DMS153 treated with DMSO at 0.1 percent for 48 hours (cell line): Measurements from ENCODE around the gene RTN4IP1.

ENCODE experiments used
- DNase-seq: peaks from one replicate; lab custom pipeline; 2025; ENCODE audit not compliant: unreplicated experiment; lab: John Stamatoyannopoulos, UW

RTN4IP1 gene, protein sequence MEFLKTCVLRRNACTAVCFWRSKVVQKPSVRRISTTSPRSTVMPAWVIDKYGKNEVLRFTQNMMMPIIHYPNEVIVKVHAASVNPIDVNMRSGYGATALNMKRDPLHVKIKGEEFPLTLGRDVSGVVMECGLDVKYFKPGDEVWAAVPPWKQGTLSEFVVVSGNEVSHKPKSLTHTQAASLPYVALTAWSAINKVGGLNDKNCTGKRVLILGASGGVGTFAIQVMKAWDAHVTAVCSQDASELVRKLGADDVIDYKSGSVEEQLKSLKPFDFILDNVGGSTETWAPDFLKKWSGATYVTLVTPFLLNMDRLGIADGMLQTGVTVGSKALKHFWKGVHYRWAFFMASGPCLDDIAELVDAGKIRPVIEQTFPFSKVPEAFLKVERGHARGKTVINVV

GRCh38 chr6:106629103-106629858, at the start of gene RTN4IP1, which contains the start of gene QRSL1:
Gene RTN4IP1 (minus strand): TSS chr6:106629498. CDS start chr6:106629021, 477 bp downstream.
Gene QRSL1 (plus strand): TSS chr6:106629578. CDS start chr6:106629682, 104 bp downstream.
- DNase-seq = peak; percentile 84

GRCh38 chr6:106677282-106677681, 48.0 kb upstream of the RTN4IP1 start:
- DNase-seq = no peak

DNA sequence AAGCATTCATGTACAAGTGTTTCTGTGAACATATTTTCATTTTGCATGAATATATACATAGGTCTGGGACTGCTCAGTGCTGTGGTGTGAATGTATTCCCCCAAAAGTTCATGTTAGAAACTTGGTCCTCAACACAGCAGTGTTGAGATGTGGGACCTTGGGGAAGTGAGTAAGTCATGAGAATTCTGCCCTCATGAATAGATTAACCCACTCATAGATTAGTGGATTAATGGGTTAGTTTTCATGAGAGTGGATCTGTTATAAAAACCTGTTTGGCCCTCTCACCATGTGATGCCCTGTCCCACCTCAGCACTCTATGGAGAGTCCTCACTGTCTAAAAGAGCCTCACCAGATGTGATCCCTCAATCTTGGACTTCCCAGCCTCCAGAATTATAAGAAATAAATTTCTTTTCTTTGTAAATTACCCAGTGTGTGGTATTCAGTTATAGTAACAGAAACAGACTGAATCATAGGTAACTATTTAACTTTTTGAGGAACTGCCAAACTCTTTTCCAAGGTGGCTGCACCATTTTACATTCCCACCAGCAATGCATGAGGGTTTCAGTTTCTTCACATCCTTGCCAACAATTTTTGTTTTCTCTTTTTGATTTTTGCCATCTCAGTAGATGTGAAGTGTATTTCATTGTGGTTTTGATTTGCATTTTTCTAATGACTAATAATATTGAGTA, 45.4 kb upstream of the RTN4IP1 start:
- DNase-seq = no peak

GRCh38 chr6:106671651-106672050, 42.4 kb upstream of the RTN4IP1 start:
- no peak for DNase-seq

GRCh38 chr6:106670236-106670635, 40.9 kb upstream of the RTN4IP1 start:
- no peak for DNase-seq

GRCh38 chr6:106667022-106667402, 37.7 kb upstream of the RTN4IP1 start:
- no peak for DNase-seq

GRCh38 chr6:106666282-106667021, 37.2 kb upstream of the RTN4IP1 start:
- DNase-seq = no peak

DNA sequence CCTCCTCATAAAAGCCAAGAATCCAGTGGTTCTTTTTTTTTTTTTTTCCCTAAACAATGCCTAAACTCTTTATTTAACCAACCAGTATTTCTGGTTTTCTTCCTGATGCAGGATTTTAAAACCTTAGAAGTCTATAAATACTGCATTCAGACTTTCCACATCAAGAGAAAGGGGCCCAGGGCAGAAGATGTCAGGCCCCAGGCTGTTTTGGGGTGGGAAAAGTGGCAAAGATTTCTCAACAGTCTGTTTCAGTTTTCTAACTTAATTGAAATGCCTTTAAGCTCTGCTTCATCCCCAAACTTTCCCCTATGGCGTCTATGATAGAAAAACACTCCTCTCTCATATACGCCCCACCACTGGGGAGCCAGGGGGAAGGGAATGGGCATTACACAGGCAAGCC, 33.2 kb upstream of the RTN4IP1 start:
- no peak for DNase-seq

DNA sequence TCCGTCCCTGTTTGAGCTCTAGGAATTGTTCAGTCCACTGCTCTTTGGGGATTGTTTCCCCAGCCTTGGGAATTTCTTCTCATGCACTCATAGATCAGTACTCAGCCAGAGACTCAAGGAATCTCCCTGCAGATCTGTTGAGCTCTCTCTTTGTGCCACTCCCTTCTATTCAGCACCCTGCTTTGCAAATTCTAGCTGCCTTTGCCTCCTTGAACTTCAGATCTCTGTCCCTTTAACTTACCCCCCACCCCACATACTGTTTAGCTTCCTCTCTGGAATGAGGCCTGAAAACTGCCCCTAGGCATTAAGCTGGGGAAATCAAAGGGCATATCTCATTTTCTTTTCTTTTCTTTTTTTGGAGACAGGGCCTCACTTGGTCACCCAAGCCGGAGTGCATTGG, 30.6 kb upstream of the RTN4IP1 start:
- DNase-seq = no peak

- DNase-seq = no peak
Observed at GRCh38 chr6:106658469-106658868, 29.2 kb upstream of the RTN4IP1 start.

GRCh38 chr6:106648651-106649308, 19.5 kb upstream of the RTN4IP1 start:
- DNase-seq = no peak

DNA sequence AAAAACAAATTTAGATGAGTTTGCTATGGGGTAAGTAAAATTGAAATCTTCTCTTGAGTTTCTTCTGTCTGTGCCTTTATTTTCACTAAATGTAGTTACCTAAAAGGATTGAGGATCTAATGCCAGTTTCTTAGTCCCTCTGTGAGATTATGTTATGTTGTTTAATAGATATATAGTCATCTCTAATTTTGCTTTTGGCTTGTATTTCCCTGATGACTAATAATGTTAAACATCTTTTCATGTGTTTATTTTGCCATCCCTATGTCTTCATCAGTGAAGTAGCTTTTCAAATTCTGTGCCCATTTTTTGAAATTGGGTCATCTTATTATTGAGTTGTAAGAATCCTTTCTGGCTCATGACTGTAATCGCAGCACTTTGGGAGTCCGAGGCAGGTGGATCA, 13.8 kb upstream of the RTN4IP1 start:
- no peak for DNase-seq

- DNase-seq = no peak
Observed at GRCh38 chr6:106642476-106642875, 13.2 kb upstream of the RTN4IP1 start.

DNA sequence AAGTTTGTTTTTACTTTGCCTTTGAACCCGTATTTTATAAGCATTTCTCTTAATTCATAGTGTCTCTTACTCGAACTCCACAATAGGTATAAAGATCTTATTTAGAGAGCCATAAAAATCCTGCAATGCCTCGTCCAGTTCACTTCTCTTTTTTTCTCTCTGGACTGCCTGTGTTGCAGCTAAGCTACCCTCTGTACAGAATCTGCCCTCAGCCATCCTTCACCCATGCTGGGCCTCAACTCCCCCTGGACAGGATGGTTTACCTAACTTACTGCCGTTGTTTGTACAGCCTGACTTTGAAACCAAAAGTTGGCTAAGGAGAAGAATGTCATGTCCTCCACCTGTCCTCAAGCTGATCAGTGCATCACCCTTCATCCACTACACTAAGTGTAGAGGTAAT, 10.5 kb upstream of the RTN4IP1 start:
- DNase-seq = no peak

GRCh38 chr6:106637717-106638341, 8.5 kb upstream of the RTN4IP1 start:
- no peak for DNase-seq

GRCh38 chr6:106637051-106637716, 7.9 kb upstream of the RTN4IP1 start:
- DNase-seq = no peak

- DNase-seq = no peak
Observed at GRCh38 chr6:106634565-106634964, 5.3 kb upstream of the RTN4IP1 start.

DNA sequence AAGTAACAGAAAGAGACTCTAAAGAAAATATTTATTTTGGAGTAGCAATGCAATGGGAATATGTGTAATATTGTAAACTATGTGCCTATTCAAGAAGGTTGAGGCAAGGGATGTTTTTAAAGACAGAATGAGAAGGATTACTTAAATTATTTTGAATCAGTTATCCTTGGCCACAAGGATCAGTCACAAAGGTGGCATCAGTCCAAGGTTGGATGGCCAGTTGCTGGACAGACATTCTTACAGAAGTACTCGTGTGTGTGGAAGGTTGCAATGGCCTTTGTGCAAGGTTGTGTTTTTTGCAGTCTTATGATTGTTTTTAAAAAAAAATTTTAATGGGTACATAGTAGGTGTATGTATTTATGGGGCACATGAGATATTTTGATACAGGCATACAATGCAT, 2.0 kb upstream of the RTN4IP1 start:
- no peak for DNase-seq

- no peak for DNase-seq
Observed at GRCh38 chr6:106630366-106630765, 1.1 kb upstream of the RTN4IP1 start.

GRCh38 chr6:106629859-106630163, 513 bp upstream of the RTN4IP1 start:
- DNase-seq = no peak
